ENCODE results near the gene OR8K1. TPM values are rescaled to one million over a fixed set of nuclear protein-coding genes. Genes with fewer than 3 reads are reported as not detected.

The OR8K1 gene
- not detected in 2 replicates for total RNA-seq (ENCODE audit: low replicate concordance)

GRCh38 chr11:56345739-56346138 lies at the start of gene OR8K1:
OR8K1 (plus strand) TSS chr11:56346039; CDS start chr11:56346039, 0 bp downstream.

GRCh38 chr11:56314844-56315243 lies 31.0 kb upstream of the OR8K1 start, which contains the start of gene OR8K3:
OR8K3 (plus strand) TSS chr11:56315144; CDS start chr11:56318307, 3,163 bp downstream.

GRCh38 chr11:56353991-56354390 lies 8.2 kb downstream of the OR8K1 start, which contains the start of gene OR8J1:
OR8J1 (plus strand) TSS chr11:56354291; CDS start chr11:56360247, 5,956 bp downstream.

GRCh38 chr11:56375324-56375723 lies 29.5 kb downstream of the OR8K1 start, which contains the start of gene OR8U1:
OR8U1 (plus strand) TSS chr11:56375624; CDS start chr11:56375624, 0 bp downstream.

Other genes with a start within 250 kb of the OR8K1 start
- gene OR8H2, start 242.4 kb upstream of the OR8K1 start, total RNA-seq (ENCODE audit: low replicate concordance), result not detected in 2 replicates
- gene OR8H3, start 223.7 kb upstream of the OR8K1 start, total RNA-seq (ENCODE audit: low replicate concordance), result not detected in 2 replicates
- gene OR8J3, start 205.8 kb upstream of the OR8K1 start, total RNA-seq (ENCODE audit: low replicate concordance), result not detected in 2 replicates
- gene OR8K5, start 185.7 kb upstream of the OR8K1 start, total RNA-seq (ENCODE audit: low replicate concordance), result not detected in 2 replicates
- not detected in 2 replicates for gene OR5J2, start 169.4 kb upstream of the OR8K1 start, total RNA-seq (ENCODE audit: low replicate concordance)
- not detected in 2 replicates for gene OR5T2, start 111.8 kb upstream of the OR8K1 start, total RNA-seq (ENCODE audit: low replicate concordance)
- not detected in 2 replicates for gene OR5T3, start 93.8 kb upstream of the OR8K1 start, total RNA-seq (ENCODE audit: low replicate concordance)
- gene OR5T1, start 71.9 kb upstream of the OR8K1 start, total RNA-seq (ENCODE audit: low replicate concordance), result not detected in 2 replicates
- gene OR8H1, start 53.8 kb upstream of the OR8K1 start, total RNA-seq (ENCODE audit: low replicate concordance), result not detected in 2 replicates
- gene OR8K3, start 30.9 kb upstream of the OR8K1 start, total RNA-seq (ENCODE audit: low replicate concordance), result not detected in 2 replicates
- gene OR8J1, start 8.3 kb downstream of the OR8K1 start, total RNA-seq (ENCODE audit: low replicate concordance), result not detected in 2 replicates
- gene OR8U1, start 29.6 kb downstream of the OR8K1 start, total RNA-seq (ENCODE audit: low replicate concordance), result not detected in 2 replicates
- gene OR5AL1, start 66.7 kb downstream of the OR8K1 start, total RNA-seq (ENCODE audit: low replicate concordance), result not detected in 2 replicates
- not detected in 2 replicates for gene OR5M3, start 127.3 kb downstream of the OR8K1 start, total RNA-seq (ENCODE audit: low replicate concordance)
- gene OR5M8, start 145.3 kb downstream of the OR8K1 start, total RNA-seq (ENCODE audit: low replicate concordance), result not detected in 2 replicates
- not detected in 2 replicates for gene OR5M11, start 197.2 kb downstream of the OR8K1 start, total RNA-seq (ENCODE audit: low replicate concordance)
- not detected in 2 replicates for gene OR5M10, start 231.7 kb downstream of the OR8K1 start, total RNA-seq (ENCODE audit: low replicate concordance)

All from smooth muscle cell of the coronary artery (primary cell).